K562 (cell line): ENCODE results near the gene CXXC1. TPM values are rescaled to one million over a fixed set of nuclear protein-coding genes. Genes with fewer than 3 reads are reported as not detected.

Experiments
- ATAC-seq: fragments of 200-7000 bp; cut with Tn5 transposase; 3 replicates; pipeline ENCODE4 v1.9.1; 2020; ENCODE audit warnings: moderate library complexity
- BruUV-seq: library from RNA; stranded (reverse); fragments of 400-500 nt; replicated peaks from 2 replicates; lab custom pipeline; 2021; lab: Mats Ljungman, UMichigan
- CTCF ChIA-PET: fragments of 300-600 bp; formaldehyde crosslinking; extraction: SDS; loops from one replicate; lab custom pipeline; 2021; ENCODE audit warnings: low intra/inter-chr PET ratio; lab: Yijun Ruan, JAX
- POLR2A ChIA-PET: fragments of 300-600, 350-650 bp; sonication (Branson Sonifier 250); formaldehyde crosslinking; extraction: SDS; loops from one replicate; lab custom pipeline; 2021; ENCODE audit warnings: antibody characterized with exemption, inconsistent platforms; lab: Yijun Ruan, JAX
- DNase-seq, 4 experiments: peaks; one replicate each; pipeline versions ENCODE4 v3.0.0 to v3.0.0-alpha.2; 2011 to 2018; ENCODE audit warnings: low spot score in 3 of 4, mixed read lengths in 3 of 4; ENCODE audit errors: extremely low read depth in 1 of 4
- FAIRE-seq: peaks from 2 replicates; lab custom pipeline; 2011; peaks lifted over from hg19 to GRCh38; lab: Jason Lieb, UNC
- H2AFZ ChIP-seq: 2 replicates; pipeline ENCODE4 v1.6.0; 2011; ENCODE audit warnings: low read depth, low read length, control low read depth, inconsistent platforms
- H3K27ac ChIP-seq: fragments of 200-600 bp; 3 replicates; pipeline ENCODE4 v1.8.0; 2011; ENCODE audit warnings: low read depth, mild to moderate bottlenecking, control low read depth, inconsistent platforms, low read length, moderate library complexity, mixed read lengths; ENCODE audit errors: extremely low read depth
- H3K27me3 ChIP-seq, 2 experiments: fragments of 300-600 bp in 1 of 2; 2 replicates in 1 of 2; 3 replicates in 1 of 2; pipeline versions ENCODE4 v1.6.0 to v1.8.0; 2011; ENCODE audit warnings: inconsistent platforms in 2 of 2, low read length in 2 of 2, mild to moderate bottlenecking in 1 of 2, mixed read lengths in 1 of 2, moderate library complexity in 1 of 2; ENCODE audit not compliant: control insufficient read depth in 2 of 2, insufficient read depth in 2 of 2
- H3K36me3 ChIP-seq: fragments of 300-600 bp; 3 replicates; pipeline ENCODE4 v1.8.0; 2011; ENCODE audit warnings: mild to moderate bottlenecking, low read length, inconsistent platforms; ENCODE audit not compliant: control insufficient read depth, insufficient read depth
- H3K4me1 ChIP-seq, 2 experiments: fragments of 200-600 bp in 1 of 2; replicated peaks in 1 of 2; 2 replicates in 1 of 2; 3 replicates in 1 of 2; pipeline versions ENCODE4 v1.5.1 to v1.8.0; 2011; ENCODE audit warnings: inconsistent platforms in 2 of 2, low read length in 2 of 2, mild to moderate bottlenecking in 1 of 2, mixed read lengths in 1 of 2, moderate library complexity in 1 of 2; ENCODE audit not compliant: control insufficient read depth in 2 of 2, insufficient read depth in 2 of 2
- H3K4me2 ChIP-seq: 2 replicates; pipeline ENCODE4 v1.6.1; 2011; ENCODE audit warnings: low read length, control low read depth, inconsistent platforms, mixed read lengths; ENCODE audit not compliant: insufficient read depth
- H3K4me3 ChIP-seq: fragments of 200-600 bp; sonication (generic), shearing (Covaris generic); 2 replicates; pipeline ENCODE4 v1.5.1; 2016; ENCODE audit warnings: control low read depth, inconsistent platforms
- H3K79me2 ChIP-seq: fragments of 200-600 bp; 3 replicates; pipeline ENCODE4 v1.8.0; 2011; ENCODE audit warnings: low read length, inconsistent platforms; ENCODE audit not compliant: control insufficient read depth, insufficient read depth
- H3K9ac ChIP-seq, 2 experiments: 2 replicates each; pipeline versions ENCODE4 v1.6.0 to v1.6.1; 2011; ENCODE audit warnings: low read depth in 2 of 2, low read length in 2 of 2, control low read depth in 1 of 2, inconsistent platforms in 1 of 2, mild to moderate bottlenecking in 1 of 2, mixed read lengths in 1 of 2; ENCODE audit not compliant: insufficient read depth in 1 of 2
- H3K9me1 ChIP-seq: one replicate; pipeline ENCODE4 v1.6.0; 2011; ENCODE audit warnings: inconsistent platforms, mild to moderate bottlenecking, low read length, moderate library complexity; ENCODE audit not compliant: control insufficient read depth, insufficient read depth
- H3K9me3 ChIP-seq: replicated peaks from 2 replicates; pipeline ENCODE4 v1.5.1; 2011; ENCODE audit warnings: low read depth, low read length, inconsistent platforms; ENCODE audit not compliant: control insufficient read depth, insufficient read depth
- H4K20me1 ChIP-seq: replicated peaks from 2 replicates; pipeline ENCODE4 v1.6.1; 2011; ENCODE audit warnings: low read length, inconsistent platforms, mixed read lengths; ENCODE audit not compliant: control insufficient read depth, insufficient read depth
- CSDE1 ChIP-seq, 2 experiments: fragments of 450-650 bp; IDR thresholded peaks; 2 replicates each; pipeline ENCODE4 v1.6.1; 2016; ENCODE audit warnings: mild to moderate bottlenecking in 1 of 2
- POLR2G ChIP-seq: fragments of 200-400 bp; formaldehyde crosslinking; IDR thresholded peaks from 2 replicates; pipeline ENCODE4 v1.6.1; 2017; ENCODE audit warnings: low read depth, mild to moderate bottlenecking, antibody characterized with exemption, low read length, moderate library complexity
- RBFOX2 ChIP-seq: fragments of 200-400 bp; formaldehyde crosslinking; IDR thresholded peaks from 2 replicates; pipeline ENCODE4 v1.6.1; 2017; ENCODE audit warnings: low read depth, mild to moderate bottlenecking, low read length, moderate library complexity
- ZBTB33 ChIP-seq: sonication (generic); formaldehyde crosslinking; IDR thresholded peaks from 2 replicates; pipeline ENCODE4 v1.8.1; 2023; ENCODE audit warnings: mild to moderate bottlenecking, missing genetic modification reagents
- WGBS: fragments of 100-300 bp; shearing (Covaris generic); methylation state at CpG from one replicate; pipeline ENCODE4 v1.1.6; 2016; ENCODE audit warnings: low coverage, mixed read lengths; ENCODE audit not compliant: insufficient coverage; ENCODE audit errors: missing lambda C conversion rate; 5-methylcytosine and 5-hydroxymethylcytosine counted together
- in situ Hi-C: fragments of 300-500 bp; cut with MboI; formaldehyde crosslinking; loops from 4 replicates; pipeline ENCODE4 v1.15.0; 2018; ENCODE audit warnings: inconsistent platforms, mixed read lengths
- intact Hi-C: fragments of 100-400 bp; cut with micrococcal nuclease; formaldehyde crosslinking; loops from 2 replicates; pipeline ENCODE4 v1.14.2; 2022
- polyA plus RNA-seq, 8 experiments: library from polyadenylated mRNA; depleted of rRNA in 4 of 8; stranded (reverse) in 5 of 8; unstranded in 3 of 8; fragments of >200 nt; fragmentation: Nextera tagmentation in 2 of 8; fragmentation: Illumina TruSeq in 1 of 8; extraction: Ambion mirVana in 2 of 8; extraction: Trizol in 1 of 8; gene quantifications; 2 replicates each; pipeline versions ENCODE4 v1.2.1 to v1.2.3, GENCODE V29; 2011 to 2014; ENCODE audit warnings: inconsistent platforms in 1 of 8, missing spikeins in 1 of 8
- total RNA-seq, 7 experiments: library from RNA; depleted of rRNA in 6 of 7; stranded (reverse); fragments of >200 nt in 6 of 7; fragmentation: Illumina TruSeq in 2 of 7; extraction: Trizol in 2 of 7; gene quantifications; 2 replicates each; pipeline versions ENCODE4 v1.2.1 to v1.2.3, GENCODE V29; 2011 to 2021; ENCODE audit warnings: low replicate concordance in 1 of 7

CXXC1 gene
- total and polyA plus RNA-seq, 9 of the 15 experiments (the other 6 are each of a cell fraction or from before 2014, with no cell fraction given) = 3.4 to 81.0 (median 34.1) TPM

- BruUV-seq = no TSS peak
- FAIRE-seq = no peak
These were observed 21.2 kb downstream of the CXXC1 start, which contains the start of gene CFAP53 for GRCh38 chr18:50266248-50266704. Gene CFAP53, minus strand, starts transcription at chr18:50266495. Its CDS starts 91 bp downstream, at chr18:50266404.

More at GRCh38 chr18:50266248-50266704, 21.2 kb downstream of the CXXC1 start, which contains the start of gene CFAP53:
- Histone ChIP-seq H3K4me1 (peaks cover 0 to 5% of the 10 kb centered on the region in 2 experiments; a peak in 1 of 5 replicates), H4K20me1 (no peaks in the 10 kb centered on the region), H3K4me2 (no peak within 1 kb of the TSS), H3K9me1 (no peaks in the 10 kb centered on the region), H3K4me3 (no peak within 1 kb of the TSS), H3K27me3 (no peaks in the 10 kb centered on the region), H3K9me3 (peaks cover 11% of the 10 kb centered on the region), H3K36me3 (peaks cover 40% of the 10 kb centered on the region), H3K9ac (no peak within 1 kb of the TSS), H2AFZ (no peak within 1 kb of the TSS), H3K27ac (no peak within 1 kb of the TSS), H3K79me2 (no peaks in the 10 kb centered on the region)
- 96% methylated on average over 19 of the region's 37 CpGs for WGBS
- ChIA-PET CTCF (no interaction called here), POLR2A (interaction anchor here (0.9 to 1.1 kb wide), 2 partner anchors 15 to 41 kb away, joined by 3 read pairs; partner anchors contain the start of gene MBD1)
- in situ Hi-C loops (no loop called here), intact Hi-C loops (no loop called here)
- DNase-seq (no peak), ATAC-seq (no peak)
- TF ChIP-seq ZBTB33 = peak; percentile 83
- peak; percentile 52; the same call in 1 of the 2 replicates for TF ChIP-seq POLR2G
- peak; percentile 33; the same call in 1 of the 2 replicates for TF ChIP-seq RBFOX2
- no peak for TF ChIP-seq CSDE1 (IDR thresholded peaks at IDR 0.05)
